ENCODE data around the gene PWWP2B. TPM values are rescaled to one million over a fixed set of nuclear protein-coding genes. Genes with fewer than 3 reads are reported as not detected.

The PWWP2B gene
- total and polyA plus RNA-seq, 2 of the 13 experiments (the other 11 are each of a cell fraction or from before 2014, with no cell fraction given): 2.3 to 4.7 TPM

DNA sequence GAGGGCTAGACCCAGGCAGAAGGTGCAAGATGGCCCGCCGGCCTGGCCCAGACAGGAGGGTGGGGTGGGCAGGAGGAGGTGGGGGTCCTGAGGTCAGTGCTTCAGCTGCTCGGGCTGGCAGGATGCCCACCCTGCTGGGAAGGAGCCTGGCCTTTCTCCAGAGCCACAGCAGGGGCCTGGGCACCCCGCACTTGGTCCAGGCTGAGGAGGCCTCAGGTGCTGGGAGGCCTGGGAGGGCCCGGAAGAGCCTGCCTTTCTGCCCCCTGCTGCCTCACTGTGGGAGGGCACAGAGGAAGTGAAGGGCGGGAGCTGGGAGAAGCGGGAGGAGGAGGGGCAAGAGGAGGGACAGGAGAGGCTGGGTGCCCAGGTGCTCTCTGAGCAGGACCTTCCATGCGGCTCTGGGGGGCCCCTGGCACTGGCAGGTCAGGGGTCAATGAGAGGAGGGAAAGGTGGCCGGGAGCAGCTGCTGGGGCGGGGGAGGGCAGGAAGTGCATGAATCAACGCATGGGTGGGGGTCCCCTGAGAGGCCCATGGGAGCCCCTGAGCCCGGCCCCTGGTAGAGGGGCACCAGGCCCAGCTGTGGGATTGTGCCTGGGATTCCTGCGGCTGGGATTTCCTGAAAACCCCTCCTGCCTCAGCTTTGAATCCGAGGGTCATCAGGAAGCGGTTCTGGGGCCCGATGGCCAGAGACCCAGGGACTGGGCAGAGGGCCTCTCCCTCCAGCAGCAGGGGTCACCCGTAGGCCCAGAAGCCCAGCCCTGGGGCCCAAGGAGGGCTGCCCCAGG, 49.9 kb downstream of the PWWP2B start (continued):
- TF ChIP-seq NFAT5 (CRISPR knock-in tag; IDR thresholded peaks at IDR 0.05) (no peak), NONO (IDR thresholded peaks at IDR 0.05) (no peak), NONO (CRISPR knock-in tag; conservative IDR thresholded peaks at IDR 0.05) (peak; percentile 42; the same call in 1 of the 2 replicates), POLR2G (IDR thresholded peaks at IDR 0.05; ENCODE audit: low read depth, low read length) (peak; percentile 49), CENPX (CRISPR knock-in tag; IDR thresholded peaks at IDR 0.05) (no peak), ETS1 (CRISPR knock-in tag; IDR thresholded peaks at IDR 0.05) (no peak), ZSCAN20 (CRISPR knock-in tag; IDR thresholded peaks at IDR 0.05; ENCODE audit: borderline replicate concordance) (no peak), ZNF253 (CRISPR knock-in tag; IDR thresholded peaks at IDR 0.05; ENCODE audit: borderline replicate concordance) (no peak), ELF4 (CRISPR knock-in tag; IDR thresholded peaks at IDR 0.05; ENCODE audit: borderline replicate concordance) (no peak), MBNL3 (CRISPR knock-in tag; conservative IDR thresholded peaks at IDR 0.05) (no peak), CTCF (CRISPR knock-in tag; IDR thresholded peaks at IDR 0.05) (peak; percentile 90), ONECUT2 (CRISPR knock-in tag; IDR thresholded peaks at IDR 0.05) (no peak), SP4 (CRISPR knock-in tag; IDR thresholded peaks at IDR 0.05) (0 out of 2 replicates have a peak, but pooled peaks have one; percentile 68), ZNF773 (CRISPR knock-in tag; IDR thresholded peaks at IDR 0.05; ENCODE audit: borderline replicate concordance) (no peak), IKZF4 (CRISPR knock-in tag; IDR thresholded peaks at IDR 0.05; ENCODE audit: borderline replicate concordance, low read depth, not compliant biosample characterization) (peak; percentile 9), ZFY (CRISPR knock-in tag; IDR thresholded peaks at IDR 0.05) (peak; percentile 74), ZNF335 (CRISPR knock-in tag; IDR thresholded peaks at IDR 0.05) (no peak), ZNF570 (CRISPR knock-in tag; IDR thresholded peaks at IDR 0.05; ENCODE audit: borderline replicate concordance) (no peak)
- TF ChIP-seq, protein P1, sequence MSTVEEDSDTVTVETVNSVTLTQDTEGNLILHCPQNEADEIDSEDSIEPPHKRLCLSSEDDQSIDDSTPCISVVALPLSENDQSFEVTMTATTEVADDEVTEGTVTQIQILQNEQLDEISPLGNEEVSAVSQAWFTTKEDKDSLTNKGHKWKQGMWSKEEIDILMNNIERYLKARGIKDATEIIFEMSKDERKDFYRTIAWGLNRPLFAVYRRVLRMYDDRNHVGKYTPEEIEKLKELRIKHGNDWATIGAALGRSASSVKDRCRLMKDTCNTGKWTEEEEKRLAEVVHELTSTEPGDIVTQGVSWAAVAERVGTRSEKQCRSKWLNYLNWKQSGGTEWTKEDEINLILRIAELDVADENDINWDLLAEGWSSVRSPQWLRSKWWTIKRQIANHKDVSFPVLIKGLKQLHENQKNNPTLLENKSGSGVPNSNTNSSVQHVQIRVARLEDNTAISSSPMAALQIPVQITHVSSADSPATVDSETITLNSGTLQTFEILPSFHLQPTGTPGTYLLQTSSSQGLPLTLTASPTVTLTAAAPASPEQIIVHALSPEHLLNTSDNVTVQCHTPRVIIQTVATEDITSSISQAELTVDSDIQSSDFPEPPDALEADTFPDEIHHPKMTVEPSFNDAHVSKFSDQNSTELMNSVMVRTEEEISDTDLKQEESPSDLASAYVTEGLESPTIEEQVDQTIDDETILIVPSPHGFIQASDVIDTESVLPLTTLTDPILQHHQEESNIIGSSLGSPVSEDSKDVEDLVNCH (CRISPR knock-in tag; IDR thresholded peaks at IDR 0.05): no peak
